Testis (tissue), 2 donors: Measurements from ENCODE around the gene SLC16A8.

Experiments used
- CTCF ChIP-seq, 3 experiments: fragments of 450-650 bp in 2 of 3; fragments of 200-600 bp in 1 of 3; sonication (generic) in 1 of 3; IDR thresholded peaks; one replicate each; pipeline ENCODE4 v1.5.1; 2016 to 2019; ENCODE audit warnings: antibody characterized with exemption in 3 of 3, mild to moderate bottlenecking in 2 of 3, moderate library complexity in 1 of 3
- POLR2A ChIP-seq: fragments of 450-650 bp; IDR thresholded peaks from one replicate; pipeline ENCODE4 v1.6.1; 2017; ENCODE audit warnings: antibody characterized with exemption, mild to moderate bottlenecking, moderate library complexity

DNA sequence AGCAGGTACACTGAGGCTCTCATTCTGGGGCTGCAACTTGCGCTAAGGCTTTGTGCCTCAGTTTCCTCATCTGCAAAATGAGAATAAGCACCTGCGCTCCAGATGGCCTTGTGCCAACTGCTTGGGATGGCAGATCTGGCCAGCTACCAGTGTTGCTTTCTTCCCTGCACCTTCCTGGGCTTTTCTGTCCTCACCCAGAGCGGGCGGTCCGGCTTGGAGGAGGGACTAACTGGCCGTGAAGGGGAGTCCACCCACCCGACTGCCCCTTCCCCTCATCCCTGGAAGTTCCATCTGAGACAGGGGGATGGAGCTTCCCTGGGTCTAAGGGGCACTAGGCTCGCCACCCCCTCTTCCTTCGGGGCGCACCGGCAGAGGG, 3.5 kb downstream of the SLC16A8 start:
- TF ChIP-seq CTCF (IDR thresholded peaks at IDR 0.05) (no peak), POLR2A (no peak)
